ENCODE data around the gene UBAC2. TPM values are rescaled to one million over a fixed set of nuclear protein-coding genes. Genes with fewer than 3 reads are reported as not detected.

Gene UBAC2
- total and polyA plus RNA-seq, 2 of the 8 experiments (the other 6 are each of a cell fraction or from before 2014, with no cell fraction given) = 75.9 to 76.9 TPM

GRCh38 chr13:99374169-99374991, 173.7 kb downstream of the UBAC2 start:
- no peak overlapping the region for H4K5ac ChIP-seq (ENCODE audit: insufficient read length, low read depth, low read length)
- H3K4me1 ChIP-seq (replicated peaks in 1 of 4; ENCODE audit: control insufficient read depth in 3 of 4, insufficient read depth in 4 of 4, low read length in 3 of 4) = peaks cover 0 to 10% (median 1%) of the 10 kb centered on the region in 4 experiments; a peak in 4 of 7 replicates
- no peak overlapping the region for H2BK12ac ChIP-seq (ENCODE audit: low read depth, low read length)
- no peak overlapping the region for H3K18ac ChIP-seq (ENCODE audit: extremely low read depth, low read length)
- no peak overlapping the region for H4K8ac ChIP-seq (ENCODE audit: extremely low read depth, insufficient read depth, low read length)
- ChIA-PET POLR2A (ENCODE audit: partially characterized antibody) (interaction anchor here (1.2 to 1.4 kb wide), 2 partner anchors 9 to 22 kb away, joined by 3 to 4 read pairs; no protein-coding TSS in a partner anchor), CTCF (ENCODE audit: partially characterized antibody) (interaction anchor here (0.7 to 5.6 kb wide), 9 partner anchors 10 to 198 kb away, joined by 3 to 31 read pairs (median 7); no protein-coding TSS in a partner anchor)
- H3K36me3 ChIP-seq (ENCODE audit: control insufficient read depth in 2 of 4, insufficient read depth in 4 of 4, low read length in 3 of 4) = peaks cover 0 to 5% (median 2%) of the 10 kb centered on the region in 4 experiments; a peak in 3 of 8 replicates
- no peak overlapping the region for H3K23ac ChIP-seq (ENCODE audit: insufficient read length)
- H2AFZ ChIP-seq (ENCODE audit: low read length) = no peak overlapping the region
- no peaks in the 10 kb centered on the region for H3K9me3 ChIP-seq (ENCODE audit: insufficient read depth in 2 of 2, low read depth in 1 of 2, low read length in 1 of 2)
- FAIRE-seq = no peak
- H3K79me1 ChIP-seq (ENCODE audit: low read depth, low read length) = no peaks in the 10 kb centered on the region
- H3K4ac ChIP-seq (replicated peaks; ENCODE audit: insufficient read length, low read depth, low read length) = no peak overlapping the region
- H3K14ac ChIP-seq (ENCODE audit: insufficient read length) = no peak overlapping the region
- no peak overlapping the region for H3K4me3 ChIP-seq (ENCODE audit: extremely low read depth in 1 of 4, insufficient read depth in 2 of 4, low read depth in 3 of 4, low read length in 4 of 4)
- TF ChIP-seq CBX8 (IDR thresholded peaks at IDR 0.05; ENCODE audit: borderline replicate concordance, low read depth, low read length) (no peak), TAF1 (IDR thresholded peaks at IDR 0.05; ENCODE audit: low read depth, low read length) (no peak)
- no peak overlapping the region for H2BK15ac ChIP-seq (ENCODE audit: low read length)
- WGBS, 2 experiments (ENCODE audit: extremely low coverage in 1 of 2, insufficient coverage in 1 of 2, insufficient read length in 1 of 2, insufficient replicate concordance in 2 of 2, low coverage in 1 of 2, low lambda C conversion rate in 2 of 2, missing lambda C conversion rate in 1 of 2) = 91% methylated on average over 10 of the region's 10 CpGs; no CpG with 5 or more reads in 1 of the 2 experiments
- no peak overlapping the region for H3K27ac ChIP-seq (ENCODE audit: low read depth, low read length)
- H3K27me3 ChIP-seq (replicated peaks in 1 of 4; ENCODE audit: control insufficient read depth in 3 of 4, extremely low read depth in 1 of 4, insufficient read depth in 3 of 4, low read length in 3 of 4) = no peaks in the 10 kb centered on the region
- H3K23me2 ChIP-seq (ENCODE audit: low read depth, low read length) = no peaks in the 10 kb centered on the region
- no peak overlapping the region for H4K91ac ChIP-seq (replicated peaks; ENCODE audit: insufficient read length, low read length)
- no peak overlapping the region for H2BK20ac ChIP-seq (ENCODE audit: low read length)
- DNase-seq (ENCODE audit: low read depth in 1 of 2, low spot score in 2 of 2) = no peak
- no peak overlapping the region for H2BK120ac ChIP-seq (replicated peaks; ENCODE audit: low read depth, low read length)
- peaks cover 0 to under 1% of the 10 kb centered on the region in 2 experiments for H4K20me1 ChIP-seq (replicated peaks in 1 of 2; ENCODE audit: control insufficient read depth in 1 of 2, insufficient read depth in 2 of 2, low read length in 2 of 2)
- H3K4me2 ChIP-seq (ENCODE audit: insufficient read depth in 1 of 2, low read depth in 2 of 2, low read length in 2 of 2) = no peak overlapping the region
- H2BK5ac ChIP-seq (ENCODE audit: low read depth, low read length) = no peak overlapping the region
- H2AK5ac ChIP-seq (ENCODE audit: low read depth, low read length) = no peak overlapping the region
- H3K9ac ChIP-seq (replicated peaks in 1 of 4; ENCODE audit: extremely low read depth in 1 of 4, low read depth in 3 of 4, low read length in 3 of 4) = no peak overlapping the region
- no peaks in the 10 kb centered on the region for H3K79me2 ChIP-seq (ENCODE audit: control insufficient read depth in 1 of 2, insufficient read depth in 2 of 2, low read length in 2 of 2)
- no peak overlapping the region for H3K56ac ChIP-seq (replicated peaks; ENCODE audit: insufficient read length, low read depth, low read length)
